Measurements from ENCODE around the gene IGSF21. TPM values are rescaled to one million over a fixed set of nuclear protein-coding genes. Genes with fewer than 3 reads are reported as not detected.

IGSF21 gene
- total RNA-seq, 1 experiment from 2014 or later: 30.5 TPM

GRCh38 chr1:18340787-18341186 is 233.2 kb downstream of the IGSF21 start:
- H3K4me3 Mint-ChIP-seq: no peak overlapping the region
- no peaks in the 10 kb centered on the region for H3K4me1 Mint-ChIP-seq
- TF ChIP-seq SMAD4 (CRISPR knock-in tag; IDR thresholded peaks at IDR 0.05): no peak
- TF ChIP-seq MXD4 (CRISPR knock-in tag; IDR thresholded peaks at IDR 0.05; ENCODE audit: borderline replicate concordance): no peak
- TF ChIP-seq ZNF423 (CRISPR knock-in tag; IDR thresholded peaks at IDR 0.05): no peak
- no peak for TF ChIP-seq ZNF396 (CRISPR knock-in tag; IDR thresholded peaks at IDR 0.05; ENCODE audit: borderline replicate concordance)
- no peak for TF ChIP-seq ETV6 (CRISPR knock-in tag; IDR thresholded peaks at IDR 0.05)
- no peak for TF ChIP-seq CREM (CRISPR knock-in tag; IDR thresholded peaks at IDR 0.05)
- TF ChIP-seq ZNF512 (CRISPR knock-in tag; IDR thresholded peaks at IDR 0.05; ENCODE audit: borderline replicate concordance): no peak
- ATAC-seq (no peak), DNase-seq (ENCODE audit: low spot score) (no peak)
- H3K9me3 Mint-ChIP-seq: peaks cover 13% of the 10 kb centered on the region; the same call in 1 of the 2 replicates
- CTCF ChIA-PET: interaction anchor here (0.7 kb wide), 1 partner anchor 8 kb away, joined by 3 read pairs; no protein-coding TSS in a partner anchor
- no peak overlapping the region for H3K27ac Mint-ChIP-seq
- H3K27me3 Mint-ChIP-seq (ENCODE audit: low read depth): peaks cover 4% of the 10 kb centered on the region; the same call in 1 of the 2 replicates
- H3K36me3 Mint-ChIP-seq: peaks cover 5% of the 10 kb centered on the region
- POLR2A ChIA-PET: no interaction called here

GRCh38 chr1:18341291-18342069 is 233.9 kb downstream of the IGSF21 start:
- CTCF ChIA-PET: no interaction called here
- ATAC-seq (no peak), DNase-seq (ENCODE audit: low spot score) (no peak)
- H3K4me1 Mint-ChIP-seq: no peaks in the 10 kb centered on the region
- POLR2A ChIA-PET: interaction anchor here (0.7 kb wide), 1 partner anchor 184 kb away, joined by 3 read pairs; no protein-coding TSS in a partner anchor
- H3K36me3 Mint-ChIP-seq: peaks cover 5% of the 10 kb centered on the region
- H3K27ac Mint-ChIP-seq: no peak overlapping the region
- H3K27me3 Mint-ChIP-seq (ENCODE audit: low read depth): peaks cover 4% of the 10 kb centered on the region; the same call in 1 of the 2 replicates
- peaks cover 13% of the 10 kb centered on the region; the same call in 1 of the 2 replicates for H3K9me3 Mint-ChIP-seq
- TF ChIP-seq ZNF121 (CRISPR knock-in tag; IDR thresholded peaks at IDR 0.05) (no peak), KAT7 (CRISPR knock-in tag; IDR thresholded peaks at IDR 0.05; ENCODE audit: borderline replicate concordance) (no peak), USF1 (CRISPR knock-in tag; IDR thresholded peaks at IDR 0.05) (no peak), SP1 (CRISPR knock-in tag; conservative IDR thresholded peaks at IDR 0.05) (no peak), ZBTB43 (CRISPR knock-in tag; IDR thresholded peaks at IDR 0.05) (no peak), FOXP4 (CRISPR knock-in tag; IDR thresholded peaks at IDR 0.05) (no peak), ZNF138 (CRISPR knock-in tag; conservative IDR thresholded peaks at IDR 0.05) (no peak), TEAD1 (CRISPR knock-in tag; IDR thresholded peaks at IDR 0.05) (no peak), OVOL2 (CRISPR knock-in tag; IDR thresholded peaks at IDR 0.05; ENCODE audit: borderline replicate concordance) (no peak)
- H3K4me3 Mint-ChIP-seq: no peak overlapping the region

GRCh38 chr1:18342744-18343143 is 235.1 kb downstream of the IGSF21 start:
- TF ChIP-seq ZNF416 (CRISPR knock-in tag; IDR thresholded peaks at IDR 0.05) (no peak), CBFB (CRISPR knock-in tag; IDR thresholded peaks at IDR 0.05; ENCODE audit: low read depth) (no peak), SP1 (CRISPR knock-in tag; conservative IDR thresholded peaks at IDR 0.05) (no peak)
- DNase-seq (ENCODE audit: low spot score) (no peak), ATAC-seq (no peak)
- Mint-ChIP-seq H3K4me1 (0 out of 2 replicates have a peak, but pooled peaks cover 2% of the 10 kb centered on the region), H3K27ac (no peak overlapping the region), H3K27me3 (ENCODE audit: low read depth) (peaks cover 4% of the 10 kb centered on the region; the same call in 1 of the 2 replicates), H3K36me3 (peaks cover 5% of the 10 kb centered on the region), H3K9me3 (peaks cover 13% of the 10 kb centered on the region; the same call in 1 of the 2 replicates), H3K4me3 (no peak overlapping the region)
- POLR2A ChIA-PET: no interaction called here
- CTCF ChIA-PET: no interaction called here

All from WTC11 (cell line).